ENCODE results near the gene ICA1. TPM values are rescaled to one million over a fixed set of nuclear protein-coding genes. Genes with fewer than 3 reads are reported as not detected.

The ICA1 gene
- total and polyA plus RNA-seq, 2 of the 13 experiments (the other 11 are each of a cell fraction or from before 2014, with no cell fraction given): 0.29 TPM; not detected in 1

DNA sequence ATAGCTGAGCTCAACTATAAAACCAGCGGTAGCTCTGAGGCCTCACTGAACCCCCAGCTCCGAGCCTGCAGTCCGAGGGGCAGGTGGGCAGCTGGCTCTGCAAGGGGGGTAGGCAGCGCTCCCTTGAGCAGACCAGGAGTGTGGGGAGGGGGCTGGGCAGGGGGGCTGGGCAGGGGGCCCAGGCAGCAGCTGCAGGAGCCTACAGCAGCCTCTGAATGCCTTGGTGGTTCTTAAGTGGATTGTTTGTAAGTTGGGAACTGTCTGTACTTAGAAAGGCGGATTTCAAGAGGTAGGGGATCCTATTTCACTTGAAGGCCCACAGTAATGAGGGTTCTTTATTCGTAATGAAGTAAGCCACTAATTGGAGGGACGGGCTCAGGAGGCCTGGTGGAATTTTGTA lies 72.3 kb downstream of the ICA1 start:
- H3K4me2 ChIP-seq (ENCODE audit: low read depth, low read length): no peak overlapping the region
- intact Hi-C loops (cut with micrococcal nuclease; ENCODE audit: unreplicated experiment): loop anchor here (1.0 to 10.0 kb wide), 3 partner anchors 155 to 765 kb away; no protein-coding TSS in a partner anchor
- H3K9me3 ChIP-seq (ENCODE audit: low read length): no peaks in the 10 kb centered on the region
- POLR2A ChIA-PET: no interaction called here
- in situ Hi-C loops (cut with HindIII; ENCODE audit: extremely low pct_ligation_motif_present, low pct_unique_long_range_greater_than_20kb): no loop called here
- no peaks in the 10 kb centered on the region for H3K79me2 ChIP-seq (ENCODE audit: insufficient read depth, low read length)
- H3K4me1 ChIP-seq (ENCODE audit: insufficient read depth, low read length): no peaks in the 10 kb centered on the region; the same call in 1 of the 2 replicates
- no peaks in the 10 kb centered on the region for H4K20me1 ChIP-seq (ENCODE audit: insufficient read depth, low read length)
- H3K27ac ChIP-seq (ENCODE audit: extremely low read length, insufficient read depth, low read length): no peak overlapping the region
- DNase-seq (ENCODE audit: low spot score) (no peak), FAIRE-seq (no peak), ATAC-seq (no peak)
- H3K4me3 ChIP-seq (replicated peaks in 1 of 3; ENCODE audit: insufficient read depth in 1 of 3, low read depth in 2 of 3, low read length in 3 of 3): no peak overlapping the region
- H3K9ac ChIP-seq (ENCODE audit: insufficient read depth, low read depth, low read length): no peak overlapping the region
- H3K36me3 ChIP-seq (replicated peaks in 1 of 2; ENCODE audit: control insufficient read depth in 1 of 2, insufficient read depth in 2 of 2, low read length in 2 of 2): no peaks in the 10 kb centered on the region
- WGBS (ENCODE audit: low lambda C conversion rate): 57% methylated on average over 6 of the region's 7 CpGs
- BruUV-seq (replicated peaks): no TSS peak
- CTCF ChIA-PET (ENCODE audit: low intra/inter-chr PET ratio, low total read pairs): no interaction called here
- no peak overlapping the region for H2AFZ ChIP-seq (ENCODE audit: low read length)
- no peak for TF ChIP-seq GPN1 (CRISPR knock-in tag; IDR thresholded peaks at IDR 0.05; ENCODE audit: borderline replicate concordance)
- no peak for TF ChIP-seq SMARCC2 (IDR thresholded peaks at IDR 0.05)
- TF ChIP-seq MED13 (CRISPR knock-in tag; IDR thresholded peaks at IDR 0.05): no peak
- TF ChIP-seq ZSCAN31 (CRISPR knock-in tag; IDR thresholded peaks at IDR 0.05; ENCODE audit: low read depth): no peak
- TF ChIP-seq, protein P1, sequence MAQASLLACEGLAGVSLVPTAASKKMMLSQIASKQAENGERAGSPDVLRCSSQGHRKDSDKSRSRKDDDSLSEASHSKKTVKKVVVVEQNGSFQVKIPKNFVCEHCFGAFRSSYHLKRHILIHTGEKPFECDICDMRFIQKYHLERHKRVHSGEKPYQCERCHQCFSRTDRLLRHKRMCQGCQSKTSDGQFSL (CRISPR knock-in tag; IDR thresholded peaks at IDR 0.05): no peak
- no peak for TF ChIP-seq CC2D1A (CRISPR knock-in tag; IDR thresholded peaks at IDR 0.05)
- TF ChIP-seq, protein P2, sequence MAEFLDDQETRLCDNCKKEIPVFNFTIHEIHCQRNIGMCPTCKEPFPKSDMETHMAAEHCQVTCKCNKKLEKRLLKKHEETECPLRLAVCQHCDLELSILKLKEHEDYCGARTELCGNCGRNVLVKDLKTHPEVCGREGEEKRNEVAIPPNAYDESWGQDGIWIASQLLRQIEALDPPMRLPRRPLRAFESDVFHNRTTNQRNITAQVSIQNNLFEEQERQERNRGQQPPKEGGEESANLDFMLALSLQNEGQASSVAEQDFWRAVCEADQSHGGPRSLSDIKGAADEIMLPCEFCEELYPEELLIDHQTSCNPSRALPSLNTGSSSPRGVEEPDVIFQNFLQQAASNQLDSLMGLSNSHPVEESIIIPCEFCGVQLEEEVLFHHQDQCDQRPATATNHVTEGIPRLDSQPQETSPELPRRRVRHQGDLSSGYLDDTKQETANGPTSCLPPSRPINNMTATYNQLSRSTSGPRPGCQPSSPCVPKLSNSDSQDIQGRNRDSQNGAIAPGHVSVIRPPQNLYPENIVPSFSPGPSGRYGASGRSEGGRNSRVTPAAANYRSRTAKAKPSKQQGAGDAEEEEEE (CRISPR knock-in tag; IDR thresholded peaks at IDR 0.05; ENCODE audit: borderline replicate concordance): no peak
- no peak for TF ChIP-seq NR2F2 (IDR thresholded peaks at IDR 0.05; ENCODE audit: borderline replicate concordance, low read depth)
- TF ChIP-seq TSC22D2 (CRISPR knock-in tag; IDR thresholded peaks at IDR 0.05; ENCODE audit: borderline replicate concordance): no peak
- no peak for TF ChIP-seq HNRNPLL (IDR thresholded peaks at IDR 0.05; ENCODE audit: low read depth, low read length, poor library complexity, severe bottlenecking)
- TF ChIP-seq, protein P3, sequence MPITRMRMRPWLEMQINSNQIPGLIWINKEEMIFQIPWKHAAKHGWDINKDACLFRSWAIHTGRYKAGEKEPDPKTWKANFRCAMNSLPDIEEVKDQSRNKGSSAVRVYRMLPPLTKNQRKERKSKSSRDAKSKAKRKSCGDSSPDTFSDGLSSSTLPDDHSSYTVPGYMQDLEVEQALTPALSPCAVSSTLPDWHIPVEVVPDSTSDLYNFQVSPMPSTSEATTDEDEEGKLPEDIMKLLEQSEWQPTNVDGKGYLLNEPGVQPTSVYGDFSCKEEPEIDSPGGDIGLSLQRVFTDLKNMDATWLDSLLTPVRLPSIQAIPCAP (CRISPR knock-in tag; IDR thresholded peaks at IDR 0.05; ENCODE audit: low read depth): no peak
- TF ChIP-seq ZBTB3 (CRISPR knock-in tag; IDR thresholded peaks at IDR 0.05; ENCODE audit: borderline replicate concordance, low read depth): no peak
- TF ChIP-seq ZNF678 (CRISPR knock-in tag; IDR thresholded peaks at IDR 0.05): no peak
- no peak for TF ChIP-seq ZKSCAN5 (CRISPR knock-in tag; IDR thresholded peaks at IDR 0.05)
- TF ChIP-seq, protein P4, sequence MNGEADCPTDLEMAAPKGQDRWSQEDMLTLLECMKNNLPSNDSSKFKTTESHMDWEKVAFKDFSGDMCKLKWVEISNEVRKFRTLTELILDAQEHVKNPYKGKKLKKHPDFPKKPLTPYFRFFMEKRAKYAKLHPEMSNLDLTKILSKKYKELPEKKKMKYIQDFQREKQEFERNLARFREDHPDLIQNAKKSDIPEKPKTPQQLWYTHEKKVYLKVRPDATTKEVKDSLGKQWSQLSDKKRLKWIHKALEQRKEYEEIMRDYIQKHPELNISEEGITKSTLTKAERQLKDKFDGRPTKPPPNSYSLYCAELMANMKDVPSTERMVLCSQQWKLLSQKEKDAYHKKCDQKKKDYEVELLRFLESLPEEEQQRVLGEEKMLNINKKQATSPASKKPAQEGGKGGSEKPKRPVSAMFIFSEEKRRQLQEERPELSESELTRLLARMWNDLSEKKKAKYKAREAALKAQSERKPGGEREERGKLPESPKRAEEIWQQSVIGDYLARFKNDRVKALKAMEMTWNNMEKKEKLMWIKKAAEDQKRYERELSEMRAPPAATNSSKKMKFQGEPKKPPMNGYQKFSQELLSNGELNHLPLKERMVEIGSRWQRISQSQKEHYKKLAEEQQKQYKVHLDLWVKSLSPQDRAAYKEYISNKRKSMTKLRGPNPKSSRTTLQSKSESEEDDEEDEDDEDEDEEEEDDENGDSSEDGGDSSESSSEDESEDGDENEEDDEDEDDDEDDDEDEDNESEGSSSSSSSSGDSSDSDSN (CRISPR knock-in tag; IDR thresholded peaks at IDR 0.05): no peak
- TF ChIP-seq SMAD1 (CRISPR knock-in tag; IDR thresholded peaks at IDR 0.05; ENCODE audit: borderline replicate concordance, low read depth): no peak
- no peak for TF ChIP-seq GABPA (IDR thresholded peaks at IDR 0.05; ENCODE audit: low read depth, low read length)
- no peak for TF ChIP-seq GABPA (CRISPR knock-in tag; IDR thresholded peaks at IDR 0.05; ENCODE audit: low read depth)
- no peak for TF ChIP-seq ZNF670 (CRISPR knock-in tag; IDR thresholded peaks at IDR 0.05; ENCODE audit: borderline replicate concordance)
- TF ChIP-seq ZNF253 (CRISPR knock-in tag; IDR thresholded peaks at IDR 0.05; ENCODE audit: borderline replicate concordance): no peak
- no peaks in the 10 kb centered on the region for H3K27me3 ChIP-seq (ENCODE audit: control insufficient read depth in 1 of 2, insufficient read depth in 2 of 2, low read length in 2 of 2)
